Fibroblast of villous mesenchyme (primary cell): Measurements from ENCODE around the gene SNX30. TPM values are rescaled to one million over a fixed set of nuclear protein-coding genes. Genes with fewer than 3 reads are reported as not detected.

Source experiments
- DNase-seq: peaks from one replicate; pipeline ENCODE4 v3.0.0-alpha.2; 2010; ENCODE audit warnings: low read depth
- H3K4me3 ChIP-seq: 2 replicates; pipeline ENCODE4 v1.5.1; 2011; ENCODE audit warnings: low read depth, mild to moderate bottlenecking, low read length
- CTCF ChIP-seq: IDR thresholded peaks from 2 replicates; pipeline ENCODE4 v1.5.1; 2012; ENCODE audit warnings: low read depth, mild to moderate bottlenecking, low read length; ENCODE audit not compliant: insufficient read depth
- total RNA-seq: library from RNA; depleted of rRNA; stranded (reverse); fragments of >200 nt; gene quantifications from 2 replicates; pipeline ENCODE4 v1.2.3, GENCODE V29; 2012

Gene SNX30
- total RNA-seq, 1 donor, result 27.6 TPM

DNA sequence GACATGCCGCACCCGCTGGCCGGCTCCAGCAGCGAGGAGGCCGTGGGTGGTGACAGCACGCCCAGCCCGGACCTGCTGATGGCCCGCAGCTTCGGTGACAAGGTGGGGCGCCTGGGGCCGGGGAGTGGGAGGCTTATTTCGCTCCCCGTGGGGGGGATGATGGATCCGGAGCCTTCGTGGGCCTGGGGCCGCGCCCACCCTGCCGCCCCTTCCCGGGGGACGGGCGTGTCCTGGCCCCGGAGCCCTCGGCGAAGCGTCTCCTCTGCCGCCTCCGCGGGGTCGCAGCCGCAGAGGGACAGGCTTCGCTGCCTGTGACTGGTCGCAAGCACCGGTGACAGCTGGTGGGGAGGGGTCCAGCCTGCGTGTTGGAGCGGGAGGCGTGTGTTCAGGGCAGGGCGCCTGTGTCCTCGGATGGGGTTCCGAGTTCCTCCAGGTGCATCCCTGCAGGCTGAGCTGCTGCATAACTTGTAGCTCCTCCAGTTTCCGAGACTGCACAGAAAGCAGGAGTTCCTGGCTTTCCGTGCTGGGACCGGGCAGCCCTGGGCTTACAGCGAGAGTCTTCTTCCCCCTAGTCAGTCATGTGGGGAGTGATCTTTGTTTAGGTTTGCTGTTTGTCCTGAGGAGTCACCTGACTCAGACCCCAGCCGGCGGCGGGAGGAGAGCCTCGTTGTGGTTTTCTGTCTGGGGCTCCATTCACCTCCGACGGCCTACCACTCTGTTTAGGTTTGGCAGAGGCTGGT, 666 bp downstream of the SNX30 start:
- TF ChIP-seq CTCF, result no peak
- peak; percentile 88 for DNase-seq
- H3K4me3 ChIP-seq, result peak overlapping the region; percentile 84

GRCh38 chr9:112752334-112753125, 2.0 kb downstream of the SNX30 start:
- no peak for DNase-seq
- no peak overlapping the region for H3K4me3 ChIP-seq
- TF ChIP-seq CTCF, result no peak

GRCh38 chr9:112753725-112754124, 3.2 kb downstream of the SNX30 start:
- TF ChIP-seq CTCF, result no peak

DNA sequence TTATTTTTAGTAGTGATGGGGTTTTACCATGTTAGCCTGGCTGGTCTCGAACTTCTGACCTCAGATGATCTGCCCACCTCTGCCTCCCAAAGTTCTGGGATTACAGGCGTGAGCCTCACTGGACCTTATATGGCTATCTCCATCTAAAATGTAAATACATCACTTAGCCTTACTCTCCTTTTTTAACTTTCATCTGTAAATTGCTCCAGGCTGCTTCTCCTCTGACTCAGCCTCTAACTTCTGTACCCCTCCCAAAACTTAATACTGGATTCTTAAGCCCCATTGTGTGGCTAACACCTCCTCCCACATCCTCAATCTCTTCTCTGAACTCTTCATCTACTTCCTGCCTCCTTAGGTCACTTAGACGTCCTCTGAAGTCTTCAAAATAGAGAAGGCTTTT, 4.0 kb downstream of the SNX30 start:
- no peak overlapping the region for H3K4me3 ChIP-seq
- peak; percentile 42 for DNase-seq
- no peak for TF ChIP-seq CTCF

More at GRCh38 chr9:112753725-112754124, 3.2 kb downstream of the SNX30 start:
- peak; percentile 80 for DNase-seq
- H3K4me3 ChIP-seq, result no peak overlapping the region

- TF ChIP-seq CTCF, result no peak
- DNase-seq, result no peak
- no peak overlapping the region for H3K4me3 ChIP-seq
Measured at GRCh38 chr9:112755016-112755427, 4.5 kb downstream of the SNX30 start.

GRCh38 chr9:112755675-112756074, 5.1 kb downstream of the SNX30 start:
- H3K4me3 ChIP-seq, result no peak overlapping the region
- DNase-seq, result peak; percentile 44
- no peak for TF ChIP-seq CTCF
